DOHH2 (cell line): Measurements from ENCODE around the gene EXOC7.

Source experiments
- CTCF ChIP-seq: fragments of 200-600 bp; sonication (generic); IDR thresholded peaks from one replicate; pipeline ENCODE4 v1.5.1; 2014; ENCODE audit warnings: antibody characterized with exemption, mild to moderate bottlenecking, low read depth, low read length; ENCODE audit not compliant: poor library complexity, severe bottlenecking
- EZH2phosphoT487 ChIP-seq: fragments of 200-600 bp; sonication (generic); IDR thresholded peaks from 2 replicates; pipeline ENCODE4 v1.6.1; 2017; ENCODE audit warnings: borderline replicate concordance, mild to moderate bottlenecking, antibody characterized with exemption, low read length, moderate library complexity, mixed read lengths

GRCh38 chr17:76150712-76151622 lies 47.4 kb upstream of the EXOC7 start:
- TF ChIP-seq CTCF = no peak
- TF ChIP-seq EZH2phosphoT487 = no peak
